CD4-positive, alpha-beta memory T cell (primary cell): Measurements from ENCODE around the gene NRXN2. TPM values are rescaled to one million over a fixed set of nuclear protein-coding genes. Genes with fewer than 3 reads are reported as not detected.

Source experiments
- CTCF ChIA-PET: fragments of 350-600 bp; sonication (Branson Sonifier 250); formaldehyde crosslinking; loops from one replicate; lab custom pipeline; 2021; ENCODE audit warnings: inconsistent platforms; ENCODE audit not compliant: partially characterized antibody; lab: Charles Lee
- POLR2A ChIA-PET: fragments of 350-600 bp; sonication (Branson Sonifier 250); formaldehyde crosslinking; loops from one replicate; lab custom pipeline; 2021; ENCODE audit not compliant: partially characterized antibody; lab: Charles Lee
- DNase-seq, 5 donors: peaks; one replicate each; pipeline versions ENCODE4 v3.0.0 to v3.0.0-alpha.2; 2020 to 2022; ENCODE audit warnings: mixed read lengths in 1 of 5
- H3K27ac ChIP-seq: one replicate; pipeline ENCODE4 v1.7.0; 2013; ENCODE audit warnings: low read depth, low read length
- H3K27me3 ChIP-seq: 2 replicates; pipeline ENCODE4 v1.7.0; 2013; ENCODE audit warnings: mild to moderate bottlenecking, low read length, moderate library complexity; ENCODE audit not compliant: insufficient read depth
- H3K36me3 ChIP-seq: 2 replicates; pipeline ENCODE4 v1.7.0; 2013; ENCODE audit warnings: mild to moderate bottlenecking, low read length, moderate library complexity; ENCODE audit not compliant: insufficient read depth
- H3K4me1 ChIP-seq: 2 replicates; pipeline ENCODE4 v1.7.0; 2013; ENCODE audit warnings: mild to moderate bottlenecking, low read length, moderate library complexity; ENCODE audit not compliant: insufficient read depth
- H3K4me3 ChIP-seq, 2 donors: one replicate each; pipeline ENCODE4 v1.7.0; 2013; ENCODE audit warnings: low read length in 2 of 2, mild to moderate bottlenecking in 1 of 2
- H3K9me3 ChIP-seq, 2 donors: one replicate each; pipeline ENCODE4 v1.7.0; 2013; ENCODE audit warnings: low read length in 2 of 2, control low read depth in 1 of 2; ENCODE audit not compliant: control insufficient read depth in 1 of 2
- H3K27ac Mint-ChIP-seq, 7 donors: one replicate each; pipeline ENCODE4 v1.8.0; 2020 to 2021; ENCODE audit warnings: mixed read lengths in 7 of 7, mild to moderate bottlenecking in 6 of 7, inconsistent platforms in 3 of 7, moderate library complexity in 3 of 7
- H3K27me3 Mint-ChIP-seq, 2 donors: one replicate each; pipeline ENCODE4 v1.8.0; 2020 to 2021; ENCODE audit warnings: mixed read lengths in 2 of 2
- H3K36me3 Mint-ChIP-seq, 2 donors: one replicate each; pipeline ENCODE4 v1.8.0; 2020 to 2021; ENCODE audit warnings: mixed read lengths in 2 of 2, inconsistent platforms in 1 of 2, mild to moderate bottlenecking in 1 of 2
- H3K4me1 Mint-ChIP-seq, 4 donors: one replicate each; pipeline ENCODE4 v1.8.0; 2020 to 2021; ENCODE audit warnings: mixed read lengths in 4 of 4, mild to moderate bottlenecking in 1 of 4
- H3K4me3 Mint-ChIP-seq, 8 donors: one replicate each; pipeline ENCODE4 v1.8.0; 2020 to 2021; ENCODE audit warnings: mixed read lengths in 8 of 8, mild to moderate bottlenecking in 7 of 8, moderate library complexity in 6 of 8, inconsistent platforms in 3 of 8
- H3K9me3 Mint-ChIP-seq, 8 donors: one replicate each; pipeline ENCODE4 v1.8.0; 2020 to 2021; ENCODE audit warnings: mixed read lengths in 8 of 8, mild to moderate bottlenecking in 5 of 8, inconsistent platforms in 3 of 8, moderate library complexity in 1 of 8
- intact Hi-C: fragments of 100-400 bp; cut with micrococcal nuclease; formaldehyde crosslinking; loops from one replicate; pipeline ENCODE4 v1.15.1; 2023
- polyA plus RNA-seq, 2 donors: library from polyadenylated mRNA; unstranded; fragments of 300-500 nt; fragmentation: Illumina TruSeq; gene quantifications; one replicate each; pipeline ENCODE4 v1.2.3, GENCODE V29; 2021
- total RNA-seq, 2 experiments: library from RNA; stranded (reverse); gene quantifications; one replicate each; pipeline ENCODE4 v1.2.3, GENCODE V29; 2021

NRXN2 gene
- total and polyA plus RNA-seq, 4 experiments from 2014 or later, result 0.30 TPM; not detected in 3

- H3K4me1 Mint-ChIP-seq, result peaks cover 5 to 18% (median 9%) of the 10 kb centered on the region in 4 donors
- peak overlapping the region in 1 of 7 donors; percentile 0 for H3K27ac Mint-ChIP-seq
- DNase-seq, result no peak
- no peaks in the 10 kb centered on the region for H3K9me3 Mint-ChIP-seq
- Histone ChIP-seq H3K4me1 (peaks cover 11% of the 10 kb centered on the region), H3K9me3 (no peaks in the 10 kb centered on the region), H3K27me3 (no peaks in the 10 kb centered on the region), H3K27ac (no peak overlapping the region), H3K36me3 (no peaks in the 10 kb centered on the region), H3K4me3 (no peak overlapping the region)
- ChIA-PET CTCF (no interaction called here), POLR2A (no interaction called here)
- no peak overlapping the region for H3K4me3 Mint-ChIP-seq
- intact Hi-C loops, result no loop called here
- H3K27me3 Mint-ChIP-seq, result peaks cover 0 to 6% of the 10 kb centered on the region in 2 donors
- H3K36me3 Mint-ChIP-seq, result no peaks in the 10 kb centered on the region
These were observed 38.6 kb downstream of the NRXN2 start for GRCh38 chr11:64684357-64684756.

- DNase-seq, result no peak
- no peak overlapping the region for H3K4me3 ChIP-seq
- Mint-ChIP-seq H3K36me3 (no peaks in the 10 kb centered on the region), H3K27ac (no peak overlapping the region), H3K27me3 (peaks cover 9 to 15% of the 10 kb centered on the region in 2 donors), H3K9me3 (no peaks in the 10 kb centered on the region), H3K4me1 (no peaks in the 10 kb centered on the region), H3K4me3 (no peak overlapping the region)
- no peaks in the 10 kb centered on the region for H3K36me3 ChIP-seq
- H3K9me3 ChIP-seq, result no peaks in the 10 kb centered on the region
- intact Hi-C loops, result no loop called here
- peaks cover 8% of the 10 kb centered on the region for H3K27me3 ChIP-seq
- H3K27ac ChIP-seq, result no peak overlapping the region
- H3K4me1 ChIP-seq, result no peaks in the 10 kb centered on the region
- ChIA-PET CTCF (interaction anchor here (0.7 kb wide), 1 partner anchor 528 kb away, joined by 3 read pairs; no protein-coding TSS in a partner anchor), POLR2A (interaction anchor here (0.7 kb wide), 1 partner anchor 53 kb away, joined by 3 read pairs; no protein-coding TSS in a partner anchor)
These were observed 41.8 kb downstream of the NRXN2 start for GRCh38 chr11:64681171-64681570.

- DNase-seq, result no peak
- H3K27me3 ChIP-seq, result peaks cover 8% of the 10 kb centered on the region
- H3K9me3 ChIP-seq, result no peaks in the 10 kb centered on the region
- intact Hi-C loops, result no loop called here
- Mint-ChIP-seq H3K27me3 (peaks cover 14 to 19% of the 10 kb centered on the region in 2 donors), H3K4me3 (no peak overlapping the region), H3K36me3 (no peaks in the 10 kb centered on the region), H3K9me3 (no peaks in the 10 kb centered on the region), H3K4me1 (no peaks in the 10 kb centered on the region), H3K27ac (no peak overlapping the region)
- POLR2A ChIA-PET, result no interaction called here
- H3K4me1 ChIP-seq, result no peaks in the 10 kb centered on the region
- H3K4me3 ChIP-seq, result no peak overlapping the region
- no peaks in the 10 kb centered on the region for H3K36me3 ChIP-seq
- no peak overlapping the region for H3K27ac ChIP-seq
- CTCF ChIA-PET, result interaction anchor here (1.7 kb wide), 1 partner anchor 9 kb away, joined by 5 read pairs; no protein-coding TSS in a partner anchor
These were observed 43.2 kb downstream of the NRXN2 start for GRCh38 chr11:64679846-64680245.

- Mint-ChIP-seq H3K9me3 (no peaks in the 10 kb centered on the region), H3K36me3 (no peaks in the 10 kb centered on the region), H3K4me3 (peak overlapping the region in 1 of 8 donors; percentile 37), H3K4me1 (no peaks in the 10 kb centered on the region), H3K27ac (peak overlapping the region in 1 of 7 donors; percentile 29), H3K27me3 (peaks cover 15 to 23% of the 10 kb centered on the region in 2 donors)
- no peaks in the 10 kb centered on the region for H3K4me1 ChIP-seq
- no peak overlapping the region for H3K27ac ChIP-seq
- ChIA-PET POLR2A (interaction anchor here (1.7 kb wide), 1 partner anchor 11 kb away, joined by 6 read pairs; no protein-coding TSS in a partner anchor), CTCF (no interaction called here)
- no peaks in the 10 kb centered on the region for H3K9me3 ChIP-seq
- no peak for DNase-seq
- intact Hi-C loops, result no loop called here
- H3K27me3 ChIP-seq, result peaks cover 8% of the 10 kb centered on the region
- no peak overlapping the region for H3K4me3 ChIP-seq
- H3K36me3 ChIP-seq, result no peaks in the 10 kb centered on the region
These were observed 45.5 kb downstream of the NRXN2 start for GRCh38 chr11:64677441-64678023.

- no peak overlapping the region for H3K4me3 Mint-ChIP-seq
- H3K27ac ChIP-seq, result no peak overlapping the region
- H3K27me3 ChIP-seq, result peaks cover 14% of the 10 kb centered on the region
- H3K4me3 ChIP-seq, result no peak overlapping the region
- CTCF ChIA-PET, result no interaction called here
- H3K36me3 ChIP-seq, result no peaks in the 10 kb centered on the region
- POLR2A ChIA-PET, result no interaction called here
- no peak overlapping the region for H3K27ac Mint-ChIP-seq
- no peaks in the 10 kb centered on the region for H3K36me3 Mint-ChIP-seq
- H3K27me3 Mint-ChIP-seq, result peaks cover 20 to 29% of the 10 kb centered on the region in 2 donors
- intact Hi-C loops, result no loop called here
- H3K4me1 Mint-ChIP-seq, result no peaks in the 10 kb centered on the region
- no peaks in the 10 kb centered on the region for H3K9me3 Mint-ChIP-seq
- no peaks in the 10 kb centered on the region for H3K9me3 ChIP-seq
- no peak for DNase-seq
- no peaks in the 10 kb centered on the region for H3K4me1 ChIP-seq
These were observed 46.8 kb downstream of the NRXN2 start for GRCh38 chr11:64676261-64676615.

- Mint-ChIP-seq H3K4me1 (no peaks in the 10 kb centered on the region), H3K27ac (no peak overlapping the region), H3K4me3 (no peak overlapping the region), H3K9me3 (no peaks in the 10 kb centered on the region), H3K27me3 (peaks cover 26 to 29% of the 10 kb centered on the region in 2 donors), H3K36me3 (no peaks in the 10 kb centered on the region)
- CTCF ChIA-PET, result interaction anchor here (1.2 to 2.5 kb wide), 3 partner anchors 14 to 29 kb away, joined by 3 to 9 read pairs (median 7); no protein-coding TSS in a partner anchor
- H3K9me3 ChIP-seq, result no peaks in the 10 kb centered on the region
- H3K36me3 ChIP-seq, result no peaks in the 10 kb centered on the region
- no peak for DNase-seq
- intact Hi-C loops, result no loop called here
- H3K4me3 ChIP-seq, result no peak overlapping the region
- peaks cover 14% of the 10 kb centered on the region for H3K27me3 ChIP-seq
- POLR2A ChIA-PET, result no interaction called here
- no peak overlapping the region for H3K27ac ChIP-seq
- H3K4me1 ChIP-seq, result no peaks in the 10 kb centered on the region
These were observed 47.3 kb downstream of the NRXN2 start for GRCh38 chr11:64675450-64676260.

- Histone ChIP-seq H3K27ac (no peak overlapping the region), H3K4me1 (no peaks in the 10 kb centered on the region), H3K4me3 (no peak overlapping the region), H3K36me3 (no peaks in the 10 kb centered on the region), H3K9me3 (no peaks in the 10 kb centered on the region), H3K27me3 (peaks cover 14% of the 10 kb centered on the region)
- H3K27me3 Mint-ChIP-seq, result peaks cover 33 to 35% of the 10 kb centered on the region in 2 donors
- no peaks in the 10 kb centered on the region for H3K9me3 Mint-ChIP-seq
- H3K36me3 Mint-ChIP-seq, result no peaks in the 10 kb centered on the region
- H3K4me1 Mint-ChIP-seq, result no peaks in the 10 kb centered on the region
- intact Hi-C loops, result no loop called here
- no peak overlapping the region for H3K4me3 Mint-ChIP-seq
- ChIA-PET POLR2A (no interaction called here), CTCF (interaction anchor here (1.2 to 2.5 kb wide), 3 partner anchors 14 to 30 kb away, joined by 3 to 9 read pairs (median 7); no protein-coding TSS in a partner anchor)
- H3K27ac Mint-ChIP-seq, result no peak overlapping the region
- no peak for DNase-seq
These were observed 48.2 kb downstream of the NRXN2 start for GRCh38 chr11:64674774-64675173.
